Skeletal muscle tissue (tissue), 4 donors: ENCODE results near the gene PDLIM1. TPM values are rescaled to one million over a fixed set of nuclear protein-coding genes. Genes with fewer than 3 reads are reported as not detected.

Experiments used
- H3K27ac ChIP-seq: one replicate; pipeline ENCODE4 v1.7.0; 2013; ENCODE audit warnings: mild to moderate bottlenecking, low read depth, low read length, inconsistent platforms
- H3K27me3 ChIP-seq, 3 donors: one replicate each; pipeline ENCODE4 v1.7.0; 2013; ENCODE audit warnings: low read length in 3 of 3; ENCODE audit not compliant: control insufficient read depth in 3 of 3, insufficient read depth in 3 of 3
- H3K36me3 ChIP-seq, 3 donors: one replicate each; pipeline ENCODE4 v1.7.0; 2013; ENCODE audit warnings: low read length in 3 of 3; ENCODE audit not compliant: control insufficient read depth in 3 of 3, insufficient read depth in 3 of 3
- H3K4me1 ChIP-seq, 3 donors: one replicate each; pipeline ENCODE4 v1.7.0; 2013; ENCODE audit warnings: low read length in 3 of 3, mild to moderate bottlenecking in 3 of 3; ENCODE audit not compliant: control insufficient read depth in 3 of 3, insufficient read depth in 3 of 3
- H3K4me3 ChIP-seq, 3 donors: one replicate each; pipeline ENCODE4 v1.7.0; 2013; ENCODE audit warnings: low read length in 3 of 3
- H3K9ac ChIP-seq, 3 donors: one replicate each; pipeline ENCODE4 v1.7.0; 2013; ENCODE audit warnings: low read length in 3 of 3, mild to moderate bottlenecking in 3 of 3, moderate library complexity in 2 of 3, low read depth in 1 of 3
- H3K9me3 ChIP-seq, 3 donors: one replicate each; pipeline ENCODE4 v1.7.0; 2013; ENCODE audit warnings: low read length in 3 of 3; ENCODE audit not compliant: control insufficient read depth in 3 of 3
- total RNA-seq: library from RNA; depleted of rRNA; stranded (reverse); fragments of >200 nt; gene quantifications from one replicate; pipeline ENCODE4 v1.2.3, GENCODE V29; 2014
- donor health status: Osteomylitis.

The PDLIM1 gene
- total RNA-seq, 1 donor from 2014 or later, result 9.9 TPM

- Histone ChIP-seq H3K4me3 (no peak overlapping the region), H3K4me1 (peaks cover 38 to 61% (median 55%) of the 10 kb centered on the region in 3 donors), H3K27ac (no peak overlapping the region), H3K27me3 (no peaks in the 10 kb centered on the region), H3K36me3 (peaks cover 14 to 38% (median 14%) of the 10 kb centered on the region in 3 donors), H3K9me3 (no peaks in the 10 kb centered on the region), H3K9ac (no peak overlapping the region)
Measured at GRCh38 chr10:95331596-95332130, 40.9 kb upstream of the PDLIM1 start.

- no peak overlapping the region for H3K9ac ChIP-seq
- no peaks in the 10 kb centered on the region for H3K9me3 ChIP-seq
- peaks cover 38 to 61% (median 50%) of the 10 kb centered on the region in 3 donors for H3K4me1 ChIP-seq
- no peaks in the 10 kb centered on the region for H3K27me3 ChIP-seq
- peaks cover 8 to 31% (median 9%) of the 10 kb centered on the region in 3 donors for H3K36me3 ChIP-seq
- H3K27ac ChIP-seq, result no peak overlapping the region
- no peak overlapping the region for H3K4me3 ChIP-seq
Measured at GRCh38 chr10:95330966-95331453, 40.2 kb upstream of the PDLIM1 start.

GRCh38 chr10:95329296-95329695 lies 38.5 kb upstream of the PDLIM1 start:
- Histone ChIP-seq H3K4me1 (peaks cover 27 to 52% (median 39%) of the 10 kb centered on the region in 3 donors), H3K9me3 (no peaks in the 10 kb centered on the region), H3K27ac (peak overlapping the region; percentile 8), H3K4me3 (no peak overlapping the region), H3K9ac (no peak overlapping the region), H3K27me3 (no peaks in the 10 kb centered on the region), H3K36me3 (peaks cover 7 to 21% (median 9%) of the 10 kb centered on the region in 3 donors)

- Histone ChIP-seq H3K4me1 (peaks cover 21 to 47% (median 35%) of the 10 kb centered on the region in 3 donors), H3K27me3 (no peaks in the 10 kb centered on the region), H3K27ac (peak overlapping the region; percentile 31), H3K9ac (no peak overlapping the region), H3K9me3 (no peaks in the 10 kb centered on the region), H3K4me3 (no peak overlapping the region), H3K36me3 (peaks cover 1 to 15% (median 8%) of the 10 kb centered on the region in 3 donors)
Measured at GRCh38 chr10:95328013-95328412, 37.2 kb upstream of the PDLIM1 start.

- Histone ChIP-seq H3K9me3 (no peaks in the 10 kb centered on the region), H3K27ac (peak overlapping the region; percentile 31), H3K27me3 (no peaks in the 10 kb centered on the region), H3K9ac (peak overlapping the region in 1 of 3 donors; percentile 58), H3K4me3 (peak overlapping the region in 1 of 3 donors; percentile 60), H3K4me1 (peaks cover 21 to 49% (median 39%) of the 10 kb centered on the region in 3 donors), H3K36me3 (peaks cover under 1 to 11% (median 7%) of the 10 kb centered on the region in 3 donors)
Measured at GRCh38 chr10:95327367-95327766, 36.6 kb upstream of the PDLIM1 start.

GRCh38 chr10:95326396-95326795 lies 35.6 kb upstream of the PDLIM1 start:
- Histone ChIP-seq H3K4me3 (no peak overlapping the region), H3K27me3 (no peaks in the 10 kb centered on the region), H3K27ac (peak overlapping the region; percentile 31), H3K4me1 (peaks cover 21 to 49% (median 39%) of the 10 kb centered on the region in 3 donors), H3K36me3 (peaks cover 7 to 12% (median 10%) of the 10 kb centered on the region in 3 donors), H3K9ac (no peak overlapping the region), H3K9me3 (no peaks in the 10 kb centered on the region)

- Histone ChIP-seq H3K4me3 (no peak overlapping the region), H3K27me3 (no peaks in the 10 kb centered on the region), H3K27ac (no peak overlapping the region), H3K36me3 (peaks cover 10 to 17% (median 14%) of the 10 kb centered on the region in 3 donors), H3K9ac (no peak overlapping the region), H3K4me1 (peaks cover 21 to 49% (median 39%) of the 10 kb centered on the region in 3 donors), H3K9me3 (no peaks in the 10 kb centered on the region)
Measured at GRCh38 chr10:95325863-95326262, 35.1 kb upstream of the PDLIM1 start.

- no peaks in the 10 kb centered on the region for H3K9me3 ChIP-seq
- no peak overlapping the region for H3K27ac ChIP-seq
- peaks cover 21 to 57% (median 51%) of the 10 kb centered on the region in 3 donors for H3K4me1 ChIP-seq
- H3K4me3 ChIP-seq, result no peak overlapping the region
- peaks cover 13 to 19% (median 19%) of the 10 kb centered on the region in 3 donors for H3K36me3 ChIP-seq
- H3K27me3 ChIP-seq, result no peaks in the 10 kb centered on the region
- H3K9ac ChIP-seq, result no peak overlapping the region
Measured at GRCh38 chr10:95324436-95325268, 33.8 kb upstream of the PDLIM1 start.

- no peaks in the 10 kb centered on the region for H3K9me3 ChIP-seq
- H3K27me3 ChIP-seq, result no peaks in the 10 kb centered on the region
- H3K36me3 ChIP-seq, result peaks cover 19 to 27% (median 25%) of the 10 kb centered on the region in 3 donors
- H3K4me3 ChIP-seq, result no peak overlapping the region
- no peak overlapping the region for H3K9ac ChIP-seq
- H3K27ac ChIP-seq, result no peak overlapping the region
- H3K4me1 ChIP-seq, result peaks cover 3 to 35% (median 26%) of the 10 kb centered on the region in 3 donors
Measured at GRCh38 chr10:95321554-95322301, 30.9 kb upstream of the PDLIM1 start.
